Fibroblast of lung (primary cell): ENCODE results near the gene DIP2C. TPM values are rescaled to one million over a fixed set of nuclear protein-coding genes. Genes with fewer than 3 reads are reported as not detected.

Source experiments
- DNase-seq, 2 donors: peaks; one replicate each; pipeline versions ENCODE4 v3.0.0 to v3.0.0-alpha.2; 2010; ENCODE audit warnings: low read depth in 2 of 2
- H2AFZ ChIP-seq: 2 replicates; pipeline ENCODE4 v1.5.1; 2012; ENCODE audit warnings: low read length, control low read depth, inconsistent platforms
- H3K27ac ChIP-seq: 2 replicates; pipeline ENCODE4 v1.5.1; 2011; ENCODE audit warnings: low read length, control low read depth; ENCODE audit not compliant: insufficient read depth
- H3K27me3 ChIP-seq: 2 replicates; pipeline ENCODE4 v1.5.1; 2011; ENCODE audit warnings: mild to moderate bottlenecking, low read length; ENCODE audit not compliant: control insufficient read depth, insufficient read depth
- H3K36me3 ChIP-seq: 2 replicates; pipeline ENCODE4 v1.5.1; 2011; ENCODE audit warnings: low read length; ENCODE audit not compliant: control insufficient read depth, insufficient read depth
- H3K4me1 ChIP-seq: 2 replicates; pipeline ENCODE4 v1.5.1; 2011; ENCODE audit warnings: low read length; ENCODE audit not compliant: control insufficient read depth, insufficient read depth; ENCODE audit errors: extremely low read depth
- H3K4me2 ChIP-seq: 2 replicates; pipeline ENCODE4 v1.5.1; 2011; ENCODE audit warnings: low read length, control low read depth; ENCODE audit not compliant: insufficient read depth; ENCODE audit errors: extremely low read depth
- H3K4me3 ChIP-seq, 4 experiments: fragments of 200-600 bp in 1 of 4; sonication (generic) in 1 of 4; replicated peaks in 1 of 4; 2 replicates each; pipeline ENCODE4 v1.5.1; 2011 to 2016; ENCODE audit warnings: low read length in 4 of 4, low read depth in 3 of 4, mild to moderate bottlenecking in 3 of 4, control low read depth in 2 of 4, inconsistent platforms in 1 of 4, mixed read lengths in 1 of 4; ENCODE audit not compliant: insufficient read depth in 1 of 4; ENCODE audit errors: control extremely low read depth in 1 of 4
- H3K79me2 ChIP-seq: 2 replicates; pipeline ENCODE4 v1.5.1; 2012; ENCODE audit warnings: mild to moderate bottlenecking, low read length, inconsistent platforms; ENCODE audit not compliant: control insufficient read depth, insufficient read depth
- H3K9ac ChIP-seq: 2 replicates; pipeline ENCODE4 v1.5.1; 2011; ENCODE audit warnings: mild to moderate bottlenecking, low read length, control low read depth; ENCODE audit not compliant: insufficient read depth
- H3K9me3 ChIP-seq: 2 replicates; pipeline ENCODE4 v1.5.1; 2012; ENCODE audit warnings: low read depth, low read length; ENCODE audit not compliant: control insufficient read depth, insufficient read depth
- H4K20me1 ChIP-seq: 2 replicates; pipeline ENCODE4 v1.5.1; 2011; ENCODE audit warnings: low read length; ENCODE audit not compliant: control insufficient read depth, insufficient read depth; ENCODE audit errors: extremely low read depth
- EZH2 ChIP-seq: IDR thresholded peaks from 2 replicates; pipeline ENCODE4 v1.5.1; 2012; ENCODE audit warnings: low read length, control low read depth, mild to moderate bottlenecking; ENCODE audit errors: missing control alignments
- polyA plus RNA-seq, 2 donors: library from polyadenylated mRNA; depleted of rRNA in 1 of 2; stranded (reverse) in 1 of 2; unstranded in 1 of 2; fragments of >200 nt; gene quantifications; 2 replicates each; pipeline ENCODE4 v1.2.1, GENCODE V29; 2011 to 2012; ENCODE audit warnings: missing spikeins in 1 of 2
- total RNA-seq: library from RNA; depleted of rRNA; stranded (reverse); fragments of >200 nt; gene quantifications from 2 replicates; pipeline ENCODE4 v1.2.1, GENCODE V29; 2014
- TF ChIP-seq, protein P1 (sequence below), 2 donors: IDR thresholded peaks in 1 of 2; conservative IDR thresholded peaks in 1 of 2; 1 replicate in 1 of 2; 2 replicates in 1 of 2; pipeline ENCODE4 v1.5.1; 2011 to 2012; ENCODE audit warnings: low read length in 2 of 2, control low read depth in 1 of 2, inconsistent platforms in 1 of 2, low read depth in 1 of 2, mild to moderate bottlenecking in 1 of 2

DIP2C gene
- total and polyA plus RNA-seq, 2 donors (not counting 1 experiment from before 2014, with no cell fraction given) = 10.7 to 18.3 TPM

DNA sequence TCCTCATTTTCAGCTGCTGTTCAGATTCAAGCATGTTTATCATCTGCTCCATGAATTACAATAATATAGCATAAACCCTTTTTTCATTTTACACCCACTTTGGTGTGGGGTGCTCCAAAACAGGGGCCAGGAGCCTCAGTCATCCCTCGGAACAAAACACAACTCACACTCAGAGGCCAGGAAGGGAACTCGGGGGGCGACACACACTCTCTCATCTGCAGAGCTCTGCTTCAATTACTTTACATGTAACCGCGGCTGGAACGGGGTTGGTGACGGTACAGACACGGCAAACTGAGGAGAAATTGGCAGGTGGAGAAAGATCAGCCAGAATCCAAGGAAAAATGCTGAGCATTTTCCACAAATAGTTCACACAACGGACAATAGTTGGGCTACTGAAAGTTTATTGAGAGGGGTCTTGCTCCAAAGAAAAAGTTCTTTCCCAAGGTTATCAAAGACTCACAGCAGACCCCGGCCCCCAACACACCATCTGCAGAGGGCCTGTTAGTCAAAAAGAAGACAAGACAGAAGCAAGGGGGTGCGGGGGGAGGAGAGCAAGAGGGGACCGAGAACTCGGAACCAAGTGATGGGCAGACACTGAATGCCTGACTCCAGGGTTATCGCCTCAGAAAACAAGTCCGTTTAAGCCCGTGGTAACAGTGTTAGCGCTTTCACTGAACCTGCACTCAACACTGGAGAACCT, 20.5 kb downstream of the DIP2C start:
- Histone ChIP-seq H2AFZ (no peak overlapping the region), H3K79me2 (peaks cover 59% of the 10 kb centered on the region), H3K27me3 (no peaks in the 10 kb centered on the region), H3K9ac (no peak overlapping the region), H3K4me3 (no peak overlapping the region), H4K20me1 (peaks cover 5% of the 10 kb centered on the region), H3K4me1 (no peaks in the 10 kb centered on the region), H3K4me2 (no peak overlapping the region), H3K36me3 (no peaks in the 10 kb centered on the region), H3K27ac (no peak overlapping the region), H3K9me3 (no peaks in the 10 kb centered on the region)
- no peak for TF ChIP-seq EZH2
- DNase-seq = no peak

DNA sequence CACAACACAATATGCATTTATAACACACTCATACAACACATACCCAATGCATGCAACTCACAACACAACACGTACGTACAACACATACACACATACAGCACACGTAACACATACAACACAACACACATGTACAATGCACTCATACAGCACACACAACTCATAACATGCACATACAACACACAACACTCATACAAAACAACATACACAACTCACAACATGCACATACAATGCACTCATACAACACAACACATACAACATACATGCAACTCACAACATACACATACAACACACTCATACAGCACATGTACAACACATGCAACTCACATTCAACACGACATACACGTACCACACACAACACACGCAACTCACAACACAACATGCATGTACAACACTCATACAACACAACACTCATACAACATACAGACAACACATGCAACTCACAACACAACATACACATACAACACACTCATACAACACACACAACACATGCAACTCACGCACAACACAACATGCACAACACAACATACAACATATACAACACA, 21.8 kb downstream of the DIP2C start:
- DNase-seq = no peak
- Histone ChIP-seq H3K9ac (no peak overlapping the region), H4K20me1 (peaks cover 5% of the 10 kb centered on the region), H3K4me2 (no peak overlapping the region), H3K36me3 (no peaks in the 10 kb centered on the region), H2AFZ (no peak overlapping the region), H3K4me1 (no peaks in the 10 kb centered on the region), H3K27ac (no peak overlapping the region), H3K79me2 (peaks cover 64% of the 10 kb centered on the region), H3K27me3 (no peaks in the 10 kb centered on the region), H3K4me3 (no peak overlapping the region), H3K9me3 (no peaks in the 10 kb centered on the region)
- no peak for TF ChIP-seq EZH2
- TF ChIP-seq, protein P1, sequence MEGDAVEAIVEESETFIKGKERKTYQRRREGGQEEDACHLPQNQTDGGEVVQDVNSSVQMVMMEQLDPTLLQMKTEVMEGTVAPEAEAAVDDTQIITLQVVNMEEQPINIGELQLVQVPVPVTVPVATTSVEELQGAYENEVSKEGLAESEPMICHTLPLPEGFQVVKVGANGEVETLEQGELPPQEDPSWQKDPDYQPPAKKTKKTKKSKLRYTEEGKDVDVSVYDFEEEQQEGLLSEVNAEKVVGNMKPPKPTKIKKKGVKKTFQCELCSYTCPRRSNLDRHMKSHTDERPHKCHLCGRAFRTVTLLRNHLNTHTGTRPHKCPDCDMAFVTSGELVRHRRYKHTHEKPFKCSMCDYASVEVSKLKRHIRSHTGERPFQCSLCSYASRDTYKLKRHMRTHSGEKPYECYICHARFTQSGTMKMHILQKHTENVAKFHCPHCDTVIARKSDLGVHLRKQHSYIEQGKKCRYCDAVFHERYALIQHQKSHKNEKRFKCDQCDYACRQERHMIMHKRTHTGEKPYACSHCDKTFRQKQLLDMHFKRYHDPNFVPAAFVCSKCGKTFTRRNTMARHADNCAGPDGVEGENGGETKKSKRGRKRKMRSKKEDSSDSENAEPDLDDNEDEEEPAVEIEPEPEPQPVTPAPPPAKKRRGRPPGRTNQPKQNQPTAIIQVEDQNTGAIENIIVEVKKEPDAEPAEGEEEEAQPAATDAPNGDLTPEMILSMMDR (conservative IDR thresholded peaks at IDR 0.05 in 1 of 2, IDR thresholded peaks at IDR 0.05 in 1 of 2; ENCODE audit: low read depth in 1 of 2, low read length in 2 of 2) = no peak

- Histone ChIP-seq H4K20me1 (peaks cover 5% of the 10 kb centered on the region), H3K9me3 (no peaks in the 10 kb centered on the region), H3K27ac (no peak overlapping the region), H3K4me1 (no peaks in the 10 kb centered on the region), H2AFZ (no peak overlapping the region), H3K27me3 (no peaks in the 10 kb centered on the region), H3K9ac (no peak overlapping the region), H3K79me2 (peaks cover 64% of the 10 kb centered on the region), H3K4me2 (no peak overlapping the region), H3K36me3 (no peaks in the 10 kb centered on the region), H3K4me3 (no peak overlapping the region)
- TF ChIP-seq, protein P1 (conservative IDR thresholded peaks at IDR 0.05 in 1 of 2, IDR thresholded peaks at IDR 0.05 in 1 of 2; ENCODE audit: low read depth in 1 of 2, low read length in 2 of 2) = no peak
- no peak for TF ChIP-seq EZH2
- no peak for DNase-seq
These were observed 22.4 kb downstream of the DIP2C start for GRCh38 chr10:667096-667495.
